ENCODE results near the gene PDE12.
A peak's percentile ranks its signal among the peaks of the same experiment; 100 is the strongest.
"Not testable (repeated sequence)": the region's sequence is repeated elsewhere in the genome, so short reads cannot be mapped to it uniquely, and the experiment has no call there.

Gene PDE12

GRCh38 chr3:57582474-57583168 lies 26.5 kb downstream of the PDE12 start:
- no peak for DNase-seq (ENCODE audit: low read depth in 2 of 3, low spot score in 2 of 3)

- no peak for DNase-seq (ENCODE audit: low read depth in 2 of 3, low spot score in 2 of 3)
Measured at GRCh38 chr3:57583544-57583943, 27.5 kb downstream of the PDE12 start.

- no peak for DNase-seq (ENCODE audit: low read depth in 2 of 3, low spot score in 2 of 3)
Measured at GRCh38 chr3:57586778-57587177, 30.7 kb downstream of the PDE12 start.

GRCh38 chr3:57587905-57588304 lies 31.8 kb downstream of the PDE12 start:
- DNase-seq (ENCODE audit: low read depth in 2 of 3, low spot score in 2 of 3) = no peak

- DNase-seq (ENCODE audit: low read depth in 2 of 3, low spot score in 2 of 3) = no peak
Measured at GRCh38 chr3:57592306-57592705, 36.2 kb downstream of the PDE12 start.

GRCh38 chr3:57594144-57594543 lies 38.1 kb downstream of the PDE12 start:
- DNase-seq (ENCODE audit: low read depth in 2 of 3, low spot score in 2 of 3) = no peak

- no peak for DNase-seq (ENCODE audit: low read depth in 2 of 3, low spot score in 2 of 3)
Measured at GRCh38 chr3:57594576-57594975, 38.5 kb downstream of the PDE12 start.

- peak; percentile 14 to 40 (median 35) for DNase-seq (ENCODE audit: low read depth in 2 of 3, low spot score in 2 of 3)
Measured at GRCh38 chr3:57596495-57597126, 40.5 kb downstream of the PDE12 start.

- peak; percentile 94 to 100 (median 95) for DNase-seq (ENCODE audit: low read depth in 2 of 3, low spot score in 2 of 3)
Measured at GRCh38 chr3:57597127-57597923, 41.3 kb downstream of the PDE12 start, which contains the start of gene ARF4. ARF4 (minus strand) TSS chr3:57597344; CDS start chr3:57597140, 204 bp downstream.

GRCh38 chr3:57598765-57599360 lies 42.8 kb downstream of the PDE12 start:
- no peak for DNase-seq (ENCODE audit: low read depth in 2 of 3, low spot score in 2 of 3)

GRCh38 chr3:57600195-57600594 lies 44.1 kb downstream of the PDE12 start:
- no peak for DNase-seq (ENCODE audit: low read depth in 2 of 3, low spot score in 2 of 3)

GRCh38 chr3:57604971-57605370 lies 48.9 kb downstream of the PDE12 start:
- DNase-seq (ENCODE audit: low read depth in 2 of 3, low spot score in 2 of 3) = no peak

GRCh38 chr3:57605683-57606082 lies 49.6 kb downstream of the PDE12 start:
- DNase-seq (ENCODE audit: low read depth in 2 of 3, low spot score in 2 of 3) = no peak

GRCh38 chr3:57611870-57612269 lies 55.8 kb downstream of the PDE12 start:
- DNase-seq (ENCODE audit: low read depth in 2 of 3, low spot score in 2 of 3) = not testable (repeated sequence)

GRCh38 chr3:57616233-57616632 lies 60.2 kb downstream of the PDE12 start:
- no peak for DNase-seq (ENCODE audit: low read depth in 2 of 3, low spot score in 2 of 3)
